COLO668 (cell line): ENCODE results near the gene PPHLN1.

ENCODE experiments used
- DNase-seq: peaks from one replicate; lab custom pipeline; 2025; ENCODE audit not compliant: unreplicated experiment; lab: John Stamatoyannopoulos, UW

Gene PPHLN1

GRCh38 chr12:42440608-42441007, 114.6 kb downstream of the PPHLN1 start:
- no peak for DNase-seq

GRCh38 chr12:42442311-42442759, 116.4 kb downstream of the PPHLN1 start:
- no peak for DNase-seq

DNA sequence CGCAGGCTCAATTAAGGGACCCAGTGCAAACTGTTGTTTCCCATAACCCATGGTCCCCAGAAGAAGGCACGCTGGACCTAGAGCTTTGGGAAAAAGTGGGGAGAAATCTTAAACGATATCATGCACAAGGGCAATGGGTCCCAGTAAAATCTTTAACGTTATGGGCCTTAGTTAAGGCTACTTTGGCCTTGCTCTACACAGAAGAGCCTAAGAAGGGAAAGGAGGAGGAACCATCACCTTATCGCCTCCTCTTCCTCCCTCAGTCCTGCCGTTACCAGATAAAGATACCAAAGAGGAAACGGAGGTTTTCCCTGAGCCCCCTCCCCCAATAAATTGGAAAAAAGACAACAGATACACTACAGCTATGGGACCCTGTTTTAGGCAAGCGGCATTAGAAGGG, 116.9 kb downstream of the PPHLN1 start:
- DNase-seq: no peak

GRCh38 chr12:42444192-42444943, 118.4 kb downstream of the PPHLN1 start:
- no peak for DNase-seq

GRCh38 chr12:42445891-42446290, 119.9 kb downstream of the PPHLN1 start:
- DNase-seq: no peak

GRCh38 chr12:42446761-42447160, 120.8 kb downstream of the PPHLN1 start:
- DNase-seq: no peak

DNA sequence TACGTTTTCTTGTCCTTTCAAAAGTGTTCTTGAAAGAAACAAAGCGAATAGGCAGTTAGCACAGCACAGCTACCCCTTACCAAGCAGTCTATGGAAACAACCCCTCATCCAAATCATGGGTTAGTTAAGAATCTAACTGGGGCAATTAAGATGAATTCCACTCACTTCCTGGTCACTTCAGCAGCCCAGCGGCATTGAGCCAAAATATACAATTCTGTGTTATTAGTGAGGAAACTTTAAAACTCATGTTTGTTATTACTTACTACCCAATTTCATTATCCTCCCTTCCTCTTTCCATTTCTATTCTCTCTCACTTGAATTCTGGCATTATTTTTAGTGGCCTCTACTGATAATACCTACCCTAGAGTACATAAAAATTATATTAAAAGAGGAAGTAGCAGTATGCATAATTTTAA, 121.4 kb downstream of the PPHLN1 start:
- DNase-seq: no peak

- no peak for DNase-seq
Measured at GRCh38 chr12:42448841-42449240, 122.9 kb downstream of the PPHLN1 start.

GRCh38 chr12:42450248-42450647, 124.3 kb downstream of the PPHLN1 start:
- DNase-seq: no peak

DNA sequence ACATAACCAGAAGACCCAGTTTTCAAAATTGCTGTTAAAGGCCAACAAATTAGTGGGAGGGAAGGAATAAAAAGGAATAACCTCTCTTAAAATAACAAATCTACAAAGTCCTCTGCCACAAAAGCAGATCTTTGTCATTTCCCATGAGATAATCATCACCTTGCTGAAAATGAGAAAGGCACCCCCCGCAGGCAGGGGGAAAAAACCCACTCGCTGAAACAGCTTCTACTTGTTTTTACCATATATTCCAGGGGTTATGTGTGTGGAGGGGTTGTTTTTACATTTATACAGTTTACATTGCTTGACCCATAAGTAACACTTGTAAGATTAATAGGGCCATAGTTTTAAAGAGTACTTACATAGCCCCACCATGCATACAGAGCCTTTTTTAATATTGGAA, 132.6 kb downstream of the PPHLN1 start:
- DNase-seq: no peak

- no peak for DNase-seq
Measured at GRCh38 chr12:42459336-42459847, 133.4 kb downstream of the PPHLN1 start.

DNA sequence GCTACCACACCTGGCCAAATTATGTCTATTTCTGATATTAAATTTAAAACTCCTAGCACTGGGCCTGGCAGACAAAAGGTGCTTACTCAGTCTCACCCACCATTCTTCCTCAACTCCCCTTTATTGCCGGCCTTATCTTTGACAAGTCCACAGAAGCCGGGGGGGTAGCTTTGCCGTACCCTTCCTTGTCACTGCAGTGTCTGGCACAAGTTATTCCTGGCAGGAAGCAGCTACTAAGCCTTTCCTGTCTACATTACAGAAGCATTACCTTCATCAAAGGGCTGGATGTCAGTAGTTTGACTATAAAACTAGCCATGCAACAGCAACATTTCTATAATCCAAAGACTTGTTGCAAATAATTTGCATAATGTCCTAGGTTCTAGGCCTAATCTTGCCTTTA, 136.5 kb downstream of the PPHLN1 start:
- DNase-seq: no peak

DNA sequence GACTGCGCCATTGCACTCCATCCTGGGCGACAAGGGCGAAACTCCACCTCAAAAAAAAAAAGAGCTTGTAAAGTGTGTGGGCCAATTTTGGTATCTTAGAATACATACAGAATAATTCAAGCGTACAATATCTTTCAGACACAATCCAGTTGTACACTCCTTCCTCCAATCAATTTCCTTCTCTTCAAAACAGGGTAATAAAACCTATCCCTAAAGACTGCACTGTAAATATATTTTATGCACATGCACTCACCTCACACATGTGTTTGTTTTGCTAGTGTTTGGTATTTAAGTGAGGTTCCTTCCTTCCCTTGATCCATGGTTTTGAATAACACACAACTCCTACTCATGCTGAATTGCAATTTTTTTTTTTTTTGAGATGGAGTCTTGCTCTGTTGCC, 137.7 kb downstream of the PPHLN1 start:
- no peak for DNase-seq

DNA sequence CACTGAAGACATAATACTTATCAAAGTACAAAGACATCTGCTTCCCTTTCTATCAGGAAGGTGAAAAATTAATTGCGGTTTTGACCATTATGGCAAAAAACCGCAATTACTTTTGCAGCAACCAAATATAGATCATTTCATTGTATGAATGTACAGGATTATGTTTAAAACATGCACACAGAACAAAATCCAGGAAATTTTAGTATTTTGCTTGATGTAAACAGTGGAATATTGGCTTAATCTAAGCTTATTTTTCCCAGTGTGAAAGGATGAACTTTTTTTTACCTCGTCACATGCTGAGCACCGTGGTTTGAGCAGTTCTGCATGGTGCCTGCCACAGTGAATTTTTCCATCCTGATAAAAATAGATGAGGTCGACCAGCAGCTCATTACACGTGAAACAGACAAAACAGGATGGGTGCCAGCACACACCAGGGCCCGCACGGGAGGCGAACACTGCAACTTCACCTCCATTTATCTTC, 142.4 kb downstream of the PPHLN1 start:
- DNase-seq: no peak

GRCh38 chr12:42468921-42469320, 143.0 kb downstream of the PPHLN1 start:
- no peak for DNase-seq

DNA sequence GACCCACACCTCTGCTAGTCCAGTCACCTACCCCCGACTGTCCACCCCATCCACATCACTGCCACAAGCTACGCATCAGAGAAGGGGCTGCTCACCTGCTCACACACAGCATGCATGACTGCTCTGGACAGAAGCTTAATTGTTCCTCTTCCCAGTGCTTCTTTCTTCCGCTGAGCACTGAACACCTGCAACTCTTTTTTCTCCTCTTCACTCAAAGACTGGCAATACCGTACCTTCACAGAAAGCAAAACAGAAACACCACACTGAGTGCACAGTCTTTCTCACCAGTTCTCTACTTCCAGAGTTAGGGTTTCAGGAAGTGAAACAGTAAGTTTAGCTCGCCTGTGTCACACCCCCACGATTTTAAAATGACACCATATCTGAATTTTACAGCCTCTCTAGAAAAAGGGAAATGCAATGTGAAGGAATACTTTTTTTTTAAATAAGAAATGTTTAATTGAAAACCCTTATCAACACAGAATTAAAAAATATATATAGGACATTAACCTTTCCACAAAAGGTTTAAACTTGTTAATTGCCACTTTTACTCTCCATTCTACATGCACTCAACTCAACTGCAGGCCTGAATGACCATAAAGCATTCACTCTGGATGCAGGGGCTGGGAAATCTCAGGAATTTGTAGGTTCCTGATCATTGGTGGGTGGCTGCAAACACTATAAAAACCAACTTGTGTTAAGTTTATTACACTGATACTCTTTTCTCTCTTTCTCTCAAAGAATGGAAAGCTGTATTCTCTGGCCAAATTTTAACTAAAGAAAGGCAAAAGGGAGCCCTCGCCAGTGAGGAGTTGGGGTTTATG, 143.6 kb downstream of the PPHLN1 start:
- DNase-seq: peak; percentile 4

DNA sequence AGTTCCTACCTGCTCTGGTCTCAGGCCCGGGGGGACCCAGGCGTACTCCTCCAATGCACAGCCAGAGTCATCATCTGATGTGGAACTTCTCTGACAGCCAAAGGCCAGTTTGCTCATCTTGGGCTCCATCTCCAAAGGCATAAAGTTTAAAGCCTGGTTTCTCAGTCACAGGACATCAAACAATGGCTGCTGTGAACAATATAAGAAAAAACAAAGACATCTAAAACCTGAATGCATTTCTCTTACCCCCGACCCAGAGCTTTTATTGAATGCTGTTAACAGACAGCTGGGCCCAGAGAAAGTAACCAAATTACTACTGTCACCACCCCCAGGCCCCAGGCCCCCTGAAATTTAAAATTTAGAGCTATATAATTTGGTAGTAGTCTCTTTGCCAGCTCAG, 146.4 kb downstream of the PPHLN1 start:
- DNase-seq: no peak

GRCh38 chr12:42473130-42473529, 147.2 kb downstream of the PPHLN1 start:
- DNase-seq: no peak

- DNase-seq: no peak
Measured at GRCh38 chr12:42473561-42473960, 147.6 kb downstream of the PPHLN1 start.

DNA sequence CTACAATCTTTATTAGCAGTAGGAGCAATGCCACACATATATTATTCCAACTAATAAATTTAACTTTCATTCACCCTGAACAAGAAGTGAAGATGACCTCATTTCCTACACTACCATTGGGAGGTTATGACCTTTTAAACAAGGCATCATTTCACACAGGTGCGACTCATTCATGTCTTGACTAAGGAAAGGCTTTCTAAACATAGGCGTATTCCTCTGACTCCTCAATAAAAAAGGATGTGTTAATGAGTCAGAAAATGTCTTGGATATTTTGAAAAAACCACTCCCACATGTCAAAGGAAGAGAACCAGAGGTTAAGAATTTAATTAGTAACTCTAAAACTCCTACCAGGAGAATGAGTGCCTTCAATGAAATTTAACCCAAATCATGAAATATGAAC, 148.4 kb downstream of the PPHLN1 start:
- no peak for DNase-seq

GRCh38 chr12:42475106-42475505, 149.1 kb downstream of the PPHLN1 start:
- no peak for DNase-seq

DNA sequence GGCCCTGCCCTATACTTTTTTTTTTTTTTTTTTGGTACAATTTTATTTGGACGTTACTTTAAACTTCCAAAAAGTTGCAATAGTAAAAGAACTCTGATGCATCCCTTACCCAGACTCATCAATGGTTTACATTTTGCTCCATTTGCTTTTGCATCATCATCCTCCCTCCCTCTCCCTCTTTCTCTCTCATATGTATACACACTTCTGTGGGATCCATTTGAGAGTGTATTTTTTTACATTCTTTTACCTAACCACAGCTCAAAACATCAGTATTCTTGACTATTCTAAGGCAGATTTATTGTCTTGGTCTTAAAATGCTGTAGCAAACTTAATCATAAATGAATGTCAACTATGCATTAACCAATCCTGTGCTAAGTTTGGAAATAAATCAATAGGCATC, 152.0 kb downstream of the PPHLN1 start:
- DNase-seq: no peak
